ENCODE data around the gene HDAC5.
"Not testable (repeated sequence)": the region's sequence is repeated elsewhere in the genome, so short reads cannot be mapped to it uniquely, and the experiment has no call there.

HDAC5 gene
- total RNA-seq = 46.9 to 120 reads per million in 2 experiments

- DNase-seq (ENCODE audit: low read depth) = peak; percentile 93
Measured at GRCh38 chr17:44123356-44124117, at the start of gene HDAC5. Gene HDAC5 (minus strand): TSS chr17:44123641. CDS start chr17:44117515, 6,126 bp downstream.

GRCh38 chr17:44171931-44172455 lies 48.6 kb upstream of the HDAC5 start:
- DNase-seq (ENCODE audit: low read depth) = no peak

- no peak for DNase-seq (ENCODE audit: low read depth)
Measured at GRCh38 chr17:44170499-44171201, 47.2 kb upstream of the HDAC5 start, which contains the start of gene ASB16. Gene ASB16 (plus strand): TSS chr17:44170704. CDS start chr17:44170790, 86 bp downstream.

GRCh38 chr17:44170135-44170498 lies 46.7 kb upstream of the HDAC5 start:
- DNase-seq (ENCODE audit: low read depth) = no peak

GRCh38 chr17:44167181-44167861 lies 43.9 kb upstream of the HDAC5 start:
- DNase-seq (ENCODE audit: low read depth) = no peak

GRCh38 chr17:44164476-44164875 lies 41.0 kb upstream of the HDAC5 start:
- DNase-seq (ENCODE audit: low read depth) = no peak

GRCh38 chr17:44159519-44160210 lies 36.2 kb upstream of the HDAC5 start:
- peak; percentile 20 for DNase-seq (ENCODE audit: low read depth)

GRCh38 chr17:44155488-44155887 lies 32.0 kb upstream of the HDAC5 start:
- DNase-seq (ENCODE audit: low read depth) = no peak

GRCh38 chr17:44152875-44153274 lies 29.4 kb upstream of the HDAC5 start:
- DNase-seq (ENCODE audit: low read depth) = no peak

- DNase-seq (ENCODE audit: low read depth) = no peak
Measured at GRCh38 chr17:44149750-44150329, 26.4 kb upstream of the HDAC5 start.

GRCh38 chr17:44149066-44149465 lies 25.6 kb upstream of the HDAC5 start:
- DNase-seq (ENCODE audit: low read depth) = not testable (repeated sequence)

- no peak for DNase-seq (ENCODE audit: low read depth)
Measured at GRCh38 chr17:44147812-44148211, 24.4 kb upstream of the HDAC5 start.

GRCh38 chr17:44146375-44147346 lies 23.2 kb upstream of the HDAC5 start:
- no peak for DNase-seq (ENCODE audit: low read depth)

GRCh38 chr17:44144966-44145739 lies 21.7 kb upstream of the HDAC5 start:
- DNase-seq (ENCODE audit: low read depth) = no peak

GRCh38 chr17:44143921-44144320 lies 20.5 kb upstream of the HDAC5 start:
- DNase-seq (ENCODE audit: low read depth) = not testable (repeated sequence)

- peak; percentile 35 for DNase-seq (ENCODE audit: low read depth)
Measured at GRCh38 chr17:44137891-44138709, 14.7 kb upstream of the HDAC5 start.

- no peak for DNase-seq (ENCODE audit: low read depth)
Measured at GRCh38 chr17:44134752-44135568, 11.5 kb upstream of the HDAC5 start.

All from T follicular helper cell (primary cell).